ENCODE results near the gene C9orf72.
"Not testable (repeated sequence)": the region's sequence is repeated elsewhere in the genome, so short reads cannot be mapped to it uniquely, and the experiment has no call there.

C9orf72 gene

DNA sequence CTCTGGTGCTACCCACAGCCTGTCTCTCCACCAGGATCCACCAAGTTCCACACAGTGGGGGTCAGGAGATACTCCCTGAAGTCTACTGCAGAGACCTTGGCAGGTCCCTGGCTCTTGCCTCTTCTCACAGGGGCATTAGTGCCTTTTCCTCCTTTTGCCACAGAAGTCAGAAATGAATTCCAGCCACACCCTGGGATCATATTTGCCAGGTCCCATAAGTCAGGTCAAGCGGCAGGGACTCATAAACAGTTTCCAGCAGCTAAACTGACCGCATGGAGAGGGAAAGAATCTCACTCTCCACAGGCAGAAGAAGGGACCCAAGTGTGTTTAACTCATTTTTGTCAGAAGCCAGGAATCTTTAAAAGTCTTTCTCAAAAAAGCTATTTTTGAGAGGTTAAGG is 62.5 kb downstream of the C9orf72 start:
- DNase-seq, result no peak

DNA sequence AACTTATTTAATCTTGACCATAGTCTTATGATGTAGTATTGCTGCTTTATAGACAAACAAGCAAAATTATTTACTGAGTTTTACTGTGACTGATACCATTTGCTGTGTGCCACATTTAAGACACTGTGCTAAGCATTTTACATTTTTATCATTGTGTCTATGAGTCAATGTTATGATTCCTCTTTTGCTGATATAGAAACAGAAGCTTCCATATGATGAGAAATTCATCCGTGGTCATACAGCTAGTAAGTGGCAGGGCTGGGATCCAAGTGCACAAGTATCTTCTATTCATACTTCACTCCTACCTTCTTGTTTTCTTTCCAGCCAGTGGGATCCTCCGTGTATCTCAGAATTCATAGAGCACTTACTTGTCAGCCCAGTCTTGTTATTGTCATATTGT is 66.3 kb downstream of the C9orf72 start:
- no peak for DNase-seq

DNA sequence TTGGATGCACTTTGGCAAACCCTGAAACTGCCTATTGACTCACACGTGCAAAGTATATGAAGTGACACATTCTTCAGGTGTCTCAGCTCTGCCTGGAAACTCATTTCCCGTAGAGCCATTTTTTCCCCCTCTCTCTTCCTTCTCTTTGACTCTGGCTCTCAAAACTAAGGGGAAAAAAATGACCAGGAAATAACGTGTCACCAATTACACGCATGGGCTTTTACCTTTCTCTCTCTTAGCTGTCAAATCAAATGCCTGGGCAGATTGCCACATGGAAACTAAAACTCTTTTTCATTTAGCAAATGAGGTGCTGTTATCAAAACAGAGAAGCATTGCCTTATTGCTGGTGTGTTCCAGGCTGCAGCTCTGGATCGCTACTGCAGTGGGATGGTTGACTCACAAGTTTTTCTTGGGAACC is 67.5 kb downstream of the C9orf72 start:
- DNase-seq, result no peak

DNA sequence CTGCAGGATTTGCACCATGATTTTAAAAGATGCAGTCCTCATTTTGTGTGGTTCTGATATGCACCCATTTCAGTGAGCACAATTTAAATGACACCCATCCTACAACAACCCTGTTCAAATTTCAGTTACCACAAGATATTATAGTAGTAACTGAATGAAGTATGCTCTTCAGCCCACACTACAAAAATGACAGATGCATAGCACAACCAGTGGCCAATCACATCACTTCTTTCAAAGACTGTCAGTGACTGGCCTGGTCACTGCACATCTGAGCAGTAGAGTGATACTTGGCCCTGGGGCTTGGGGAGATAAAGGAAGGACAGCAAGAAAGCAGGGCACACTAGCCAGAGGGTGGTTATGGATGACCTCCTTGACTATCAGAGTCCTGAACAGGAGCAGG is 69.0 kb downstream of the C9orf72 start:
- no peak for DNase-seq

DNA sequence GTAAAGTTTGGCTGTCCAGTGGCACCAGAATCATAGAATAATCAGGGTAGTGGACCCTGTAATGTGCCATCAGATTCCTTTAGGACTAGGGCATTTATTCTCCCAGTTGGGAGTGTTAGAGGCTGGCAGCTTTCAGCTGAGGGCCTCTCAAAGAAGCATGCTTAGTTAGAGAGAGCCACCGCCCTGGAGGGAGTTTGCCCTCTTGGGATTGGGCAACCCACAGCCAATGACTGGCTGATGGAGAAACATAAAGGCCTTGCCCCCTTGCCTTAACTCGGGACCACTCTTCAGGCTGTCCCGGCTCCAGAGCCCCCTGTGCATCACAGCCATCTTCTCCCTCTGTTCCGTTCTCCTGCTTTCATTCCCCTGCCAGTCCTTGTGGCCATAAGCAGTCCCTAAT is 69.7 kb downstream of the C9orf72 start:
- DNase-seq, result no peak

DNA sequence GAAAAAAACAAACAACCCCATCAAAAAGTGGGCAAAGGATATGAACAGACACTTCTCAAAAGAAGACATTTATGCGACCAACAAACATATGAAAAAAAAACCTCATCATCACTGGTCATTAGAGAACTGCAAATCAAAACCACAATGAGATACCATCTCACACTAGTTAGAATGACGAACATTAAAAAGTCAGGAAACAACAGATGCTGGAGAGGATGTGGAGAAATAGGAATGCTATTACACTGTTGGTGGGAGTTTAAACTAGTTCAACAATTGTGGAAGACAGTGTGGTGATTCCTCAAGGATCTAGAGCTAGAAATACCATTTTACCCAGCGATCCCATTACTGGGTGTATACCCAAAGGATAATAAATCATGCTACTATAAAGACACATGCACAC is 72.4 kb downstream of the C9orf72 start:
- not testable (repeated sequence) for DNase-seq

DNA sequence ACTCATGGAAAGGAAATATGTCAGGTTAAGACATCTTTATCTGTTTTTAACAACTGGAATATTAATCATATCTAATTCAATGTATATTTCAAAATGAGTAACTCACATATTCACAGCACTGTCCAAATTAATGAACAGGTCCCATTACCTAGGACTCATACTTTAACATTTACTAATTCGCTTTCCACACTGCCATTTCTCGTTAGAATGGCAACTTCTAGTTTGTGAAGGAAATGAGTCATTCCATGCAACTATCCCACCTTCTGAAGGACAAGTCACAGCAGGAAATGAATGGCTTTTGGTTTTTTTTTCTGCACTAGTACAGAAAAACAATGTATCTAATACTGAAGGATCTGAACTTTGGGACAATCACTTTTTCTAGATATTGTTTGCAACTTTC is 73.8 kb downstream of the C9orf72 start:
- no peak for DNase-seq

DNA sequence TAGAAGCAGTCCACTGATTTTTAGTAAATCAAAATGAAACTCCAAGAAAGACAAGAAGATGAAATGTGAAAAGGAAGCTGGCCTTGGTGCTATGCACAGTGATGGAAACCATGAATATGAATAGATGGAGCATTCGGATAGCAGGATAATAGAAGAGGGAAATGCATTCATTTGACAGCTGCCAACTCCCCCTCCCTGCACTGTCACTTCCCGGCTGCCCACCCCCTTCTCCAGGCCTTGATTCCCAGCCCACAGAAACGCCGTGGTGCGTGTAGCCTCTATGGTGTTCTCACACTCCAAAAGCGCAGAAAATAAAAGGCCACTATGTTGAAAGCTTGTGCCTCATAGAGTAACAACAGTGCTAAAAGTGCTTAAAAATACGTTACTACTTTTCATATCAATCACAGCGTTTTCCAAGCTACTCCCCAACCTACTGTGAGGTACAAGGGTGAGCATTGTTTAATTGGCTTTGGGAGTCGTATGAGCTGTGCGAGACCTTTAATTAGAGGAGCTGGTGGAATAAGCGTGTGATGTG is 75.3 kb downstream of the C9orf72 start:
- DNase-seq, result no peak

Measured in cortex of kidney (tissue), 1 donor.